Measurements from ENCODE around the gene GRAMD2B.

The GRAMD2B gene

GRCh38 chr5:126422994-126423788 is at the start of gene GRAMD2B (continued):
- no peak for TF ChIP-seq ZNF223 (tag by site-specific recombination; IDR thresholded peaks at IDR 0.05)
- TF ChIP-seq, protein P1, sequence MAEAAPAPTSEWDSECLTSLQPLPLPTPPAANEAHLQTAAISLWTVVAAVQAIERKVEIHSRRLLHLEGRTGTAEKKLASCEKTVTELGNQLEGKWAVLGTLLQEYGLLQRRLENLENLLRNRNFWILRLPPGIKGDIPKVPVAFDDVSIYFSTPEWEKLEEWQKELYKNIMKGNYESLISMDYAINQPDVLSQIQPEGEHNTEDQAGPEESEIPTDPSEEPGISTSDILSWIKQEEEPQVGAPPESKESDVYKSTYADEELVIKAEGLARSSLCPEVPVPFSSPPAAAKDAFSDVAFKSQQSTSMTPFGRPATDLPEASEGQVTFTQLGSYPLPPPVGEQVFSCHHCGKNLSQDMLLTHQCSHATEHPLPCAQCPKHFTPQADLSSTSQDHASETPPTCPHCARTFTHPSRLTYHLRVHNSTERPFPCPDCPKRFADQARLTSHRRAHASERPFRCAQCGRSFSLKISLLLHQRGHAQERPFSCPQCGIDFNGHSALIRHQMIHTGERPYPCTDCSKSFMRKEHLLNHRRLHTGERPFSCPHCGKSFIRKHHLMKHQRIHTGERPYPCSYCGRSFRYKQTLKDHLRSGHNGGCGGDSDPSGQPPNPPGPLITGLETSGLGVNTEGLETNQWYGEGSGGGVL (tag by site-specific recombination; IDR thresholded peaks at IDR 0.05): peak; percentile 65
- TF ChIP-seq ZNF112 (tag by site-specific recombination; IDR thresholded peaks at IDR 0.05): no peak
- TF ChIP-seq ZNF843 (tag by site-specific recombination; IDR thresholded peaks at IDR 0.05): no peak; the same call in 1 of the 2 replicates
- no peak for TF ChIP-seq ZNF629 (tag by site-specific recombination; IDR thresholded peaks at IDR 0.05)
- TF ChIP-seq, protein P2, sequence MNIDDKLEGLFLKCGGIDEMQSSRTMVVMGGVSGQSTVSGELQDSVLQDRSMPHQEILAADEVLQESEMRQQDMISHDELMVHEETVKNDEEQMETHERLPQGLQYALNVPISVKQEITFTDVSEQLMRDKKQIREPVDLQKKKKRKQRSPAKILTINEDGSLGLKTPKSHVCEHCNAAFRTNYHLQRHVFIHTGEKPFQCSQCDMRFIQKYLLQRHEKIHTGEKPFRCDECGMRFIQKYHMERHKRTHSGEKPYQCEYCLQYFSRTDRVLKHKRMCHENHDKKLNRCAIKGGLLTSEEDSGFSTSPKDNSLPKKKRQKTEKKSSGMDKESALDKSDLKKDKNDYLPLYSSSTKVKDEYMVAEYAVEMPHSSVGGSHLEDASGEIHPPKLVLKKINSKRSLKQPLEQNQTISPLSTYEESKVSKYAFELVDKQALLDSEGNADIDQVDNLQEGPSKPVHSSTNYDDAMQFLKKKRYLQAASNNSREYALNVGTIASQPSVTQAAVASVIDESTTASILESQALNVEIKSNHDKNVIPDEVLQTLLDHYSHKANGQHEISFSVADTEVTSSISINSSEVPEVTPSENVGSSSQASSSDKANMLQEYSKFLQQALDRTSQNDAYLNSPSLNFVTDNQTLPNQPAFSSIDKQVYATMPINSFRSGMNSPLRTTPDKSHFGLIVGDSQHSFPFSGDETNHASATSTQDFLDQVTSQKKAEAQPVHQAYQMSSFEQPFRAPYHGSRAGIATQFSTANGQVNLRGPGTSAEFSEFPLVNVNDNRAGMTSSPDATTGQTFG (tag by site-specific recombination; IDR thresholded peaks at IDR 0.05; ENCODE audit: borderline replicate concordance): no peak
- TF ChIP-seq SP2 (tag by site-specific recombination; IDR thresholded peaks at IDR 0.05): peak; percentile 94
- TF ChIP-seq, protein P3, sequence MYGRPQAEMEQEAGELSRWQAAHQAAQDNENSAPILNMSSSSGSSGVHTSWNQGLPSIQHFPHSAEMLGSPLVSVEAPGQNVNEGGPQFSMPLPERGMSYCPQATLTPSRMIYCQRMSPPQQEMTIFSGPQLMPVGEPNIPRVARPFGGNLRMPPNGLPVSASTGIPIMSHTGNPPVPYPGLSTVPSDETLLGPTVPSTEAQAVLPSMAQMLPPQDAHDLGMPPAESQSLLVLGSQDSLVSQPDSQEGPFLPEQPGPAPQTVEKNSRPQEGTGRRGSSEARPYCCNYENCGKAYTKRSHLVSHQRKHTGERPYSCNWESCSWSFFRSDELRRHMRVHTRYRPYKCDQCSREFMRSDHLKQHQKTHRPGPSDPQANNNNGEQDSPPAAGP (tag by site-specific recombination; IDR thresholded peaks at IDR 0.05): no peak
- TF ChIP-seq ZNF510 (tag by site-specific recombination; IDR thresholded peaks at IDR 0.05; ENCODE audit: insufficient replicate concordance): no peak
- no peak for TF ChIP-seq ZNF658 (tag by site-specific recombination; IDR thresholded peaks at IDR 0.05)
- 0 out of 2 replicates have a peak, but pooled peaks have one; percentile 40 for TF ChIP-seq ZSCAN16 (tag by site-specific recombination; IDR thresholded peaks at IDR 0.05)
- no peak for TF ChIP-seq KLF1 (tag by site-specific recombination; IDR thresholded peaks at IDR 0.05)
- no peak for TF ChIP-seq CTCF (tag by site-specific recombination; IDR thresholded peaks at IDR 0.05)
- no peak for TF ChIP-seq KLF16 (tag by site-specific recombination; IDR thresholded peaks at IDR 0.05)
- TF ChIP-seq, protein P4, sequence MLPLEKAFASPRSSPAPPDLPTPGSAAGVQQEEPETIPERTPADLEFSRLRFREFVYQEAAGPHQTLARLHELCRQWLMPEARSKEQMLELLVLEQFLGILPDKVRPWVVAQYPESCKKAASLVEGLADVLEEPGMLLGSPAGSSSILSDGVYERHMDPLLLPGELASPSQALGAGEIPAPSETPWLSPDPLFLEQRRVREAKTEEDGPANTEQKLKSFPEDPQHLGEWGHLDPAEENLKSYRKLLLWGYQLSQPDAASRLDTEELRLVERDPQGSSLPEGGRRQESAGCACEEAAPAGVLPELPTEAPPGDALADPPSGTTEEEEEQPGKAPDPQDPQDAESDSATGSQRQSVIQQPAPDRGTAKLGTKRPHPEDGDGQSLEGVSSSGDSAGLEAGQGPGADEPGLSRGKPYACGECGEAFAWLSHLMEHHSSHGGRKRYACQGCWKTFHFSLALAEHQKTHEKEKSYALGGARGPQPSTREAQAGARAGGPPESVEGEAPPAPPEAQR (tag by site-specific recombination; IDR thresholded peaks at IDR 0.05): no peak
- TF ChIP-seq ZNF157 (tag by site-specific recombination; IDR thresholded peaks at IDR 0.05): no peak
- TF ChIP-seq ZNF585B (tag by site-specific recombination; IDR thresholded peaks at IDR 0.05): no peak
- TF ChIP-seq BCL11A (tag by site-specific recombination; IDR thresholded peaks at IDR 0.05; ENCODE audit: low read depth): no peak
- TF ChIP-seq ZFP41 (tag by site-specific recombination; IDR thresholded peaks at IDR 0.05; ENCODE audit: borderline replicate concordance): no peak
- TF ChIP-seq GLI4 (tag by site-specific recombination; IDR thresholded peaks at IDR 0.05): no peak
- no peak for TF ChIP-seq SALL2 (tag by site-specific recombination; IDR thresholded peaks at IDR 0.05; ENCODE audit: borderline replicate concordance)
- TF ChIP-seq ZIC2 (tag by site-specific recombination; IDR thresholded peaks at IDR 0.05): no peak
- no peak for TF ChIP-seq ZFP3 (tag by site-specific recombination; IDR thresholded peaks at IDR 0.05; ENCODE audit: low read depth)
- no peak for TF ChIP-seq ZNF311 (tag by site-specific recombination; IDR thresholded peaks at IDR 0.05; ENCODE audit: borderline replicate concordance)
- peak; percentile 35; the same call in 1 of the 2 replicates for TF ChIP-seq GLIS1 (tag by site-specific recombination; IDR thresholded peaks at IDR 0.05)
- TF ChIP-seq ZBTB11 (tag by site-specific recombination; conservative IDR thresholded peaks at IDR 0.05; ENCODE audit: low read depth): peak; percentile 79

Data from HEK293 (cell line).